ENCODE measurements around the gene TNC.

Gene TNC

DNA sequence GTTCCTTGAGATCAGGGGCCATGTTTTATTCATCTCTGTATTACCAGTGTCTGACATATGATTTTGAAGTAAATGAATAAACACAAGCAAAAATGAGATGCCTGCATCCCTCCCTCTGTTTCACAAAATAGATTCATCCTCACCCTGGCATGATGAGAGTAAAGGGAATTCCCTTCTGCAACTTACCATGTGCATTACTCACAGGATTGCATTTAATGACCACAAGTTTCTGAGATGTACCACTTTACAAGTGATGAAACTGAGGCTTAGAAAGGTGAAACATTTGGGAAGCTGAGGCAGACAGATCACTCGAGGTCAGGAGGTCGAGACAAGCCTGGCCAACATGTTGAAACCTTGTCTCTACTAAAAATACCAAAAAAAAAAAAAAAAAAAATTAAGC is 113.4 kb downstream of the TNC start:
- DNase-seq, result peak; percentile 25

DNA sequence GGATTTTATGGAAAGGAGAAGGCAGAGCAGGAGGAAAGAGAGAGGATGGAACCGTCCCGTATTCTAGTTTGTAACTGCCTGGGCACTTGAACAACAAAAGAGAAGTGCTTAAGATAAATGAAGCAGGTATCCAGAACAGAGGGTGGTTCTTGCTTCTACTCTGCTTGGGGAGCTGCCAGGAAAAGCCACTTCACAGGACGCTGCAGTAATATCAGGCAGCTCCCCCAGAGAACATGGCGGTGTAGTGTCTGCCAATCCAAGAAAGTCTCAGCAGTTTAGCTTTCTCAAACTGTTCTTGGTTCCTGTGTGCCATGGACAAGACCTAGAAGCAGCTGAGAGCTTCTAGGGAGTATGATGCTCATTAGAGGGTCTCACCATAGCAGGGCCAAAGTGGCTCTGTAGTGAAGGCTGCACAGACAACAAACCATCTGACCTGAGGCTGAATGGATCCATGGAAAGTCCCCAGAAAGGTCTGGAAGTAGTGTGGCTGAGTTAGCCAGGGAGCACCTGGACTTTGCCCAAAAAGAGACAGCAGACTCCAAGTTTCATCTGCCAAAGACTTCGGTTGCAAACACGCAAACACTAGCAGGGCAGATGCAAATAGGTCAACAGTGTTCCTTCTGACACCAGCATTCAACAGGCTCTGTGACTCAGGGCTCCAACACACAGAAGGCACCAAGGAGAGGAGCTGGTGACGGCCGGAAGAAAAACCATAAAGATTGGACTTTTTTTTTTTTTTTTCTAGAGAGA is 115.4 kb downstream of the TNC start:
- no peak for DNase-seq

GRCh38 chr9:115000217-115000639 is 117.7 kb downstream of the TNC start:
- peak; percentile 52 for DNase-seq

GRCh38 chr9:114998326-114998725 is 119.6 kb downstream of the TNC start:
- no peak for DNase-seq

GRCh38 chr9:114995681-114996221 is 122.2 kb downstream of the TNC start:
- DNase-seq, result no peak

- no peak for DNase-seq
Measured at GRCh38 chr9:114994768-114995167, 123.2 kb downstream of the TNC start.

DNA sequence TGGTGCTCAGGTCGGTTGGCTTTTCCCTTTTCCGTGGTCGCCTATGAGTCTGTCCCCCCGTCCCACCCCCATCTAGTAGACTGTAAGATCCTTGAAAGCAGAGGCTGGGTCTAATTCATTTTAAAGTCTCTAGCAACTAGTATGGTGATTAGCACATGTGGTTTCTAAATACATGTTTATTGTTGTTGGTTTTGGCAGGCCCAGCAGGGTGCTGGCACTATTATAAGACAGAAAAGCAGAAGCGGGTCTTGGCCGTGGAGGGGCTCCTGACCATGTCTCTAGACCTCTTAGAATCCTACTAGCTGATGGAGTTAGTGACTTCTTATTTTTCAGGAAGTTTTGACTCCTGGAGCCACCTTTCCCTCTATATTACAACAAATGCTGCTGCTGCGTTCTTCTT is 126.1 kb downstream of the TNC start:
- no peak for DNase-seq

DNA sequence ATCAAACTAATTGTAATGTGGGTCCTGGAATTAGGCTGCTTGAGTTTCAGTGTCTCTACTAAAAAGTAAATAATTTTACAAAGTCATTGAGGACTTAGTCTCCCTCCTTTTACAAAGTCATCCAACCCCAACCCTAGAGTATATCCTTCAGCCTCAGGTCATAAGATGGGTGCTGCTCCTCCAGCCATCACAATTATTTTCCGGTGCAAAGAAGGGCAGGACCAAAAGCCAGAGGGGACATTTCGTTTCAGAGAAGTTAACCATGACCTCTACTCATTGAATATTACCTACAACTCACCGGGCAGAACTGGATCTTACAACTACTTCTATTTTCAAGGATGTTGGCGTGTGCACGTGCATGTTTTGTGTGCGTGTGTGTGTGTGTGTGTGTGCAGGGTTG is 127.1 kb downstream of the TNC start:
- DNase-seq, result no peak

DNA sequence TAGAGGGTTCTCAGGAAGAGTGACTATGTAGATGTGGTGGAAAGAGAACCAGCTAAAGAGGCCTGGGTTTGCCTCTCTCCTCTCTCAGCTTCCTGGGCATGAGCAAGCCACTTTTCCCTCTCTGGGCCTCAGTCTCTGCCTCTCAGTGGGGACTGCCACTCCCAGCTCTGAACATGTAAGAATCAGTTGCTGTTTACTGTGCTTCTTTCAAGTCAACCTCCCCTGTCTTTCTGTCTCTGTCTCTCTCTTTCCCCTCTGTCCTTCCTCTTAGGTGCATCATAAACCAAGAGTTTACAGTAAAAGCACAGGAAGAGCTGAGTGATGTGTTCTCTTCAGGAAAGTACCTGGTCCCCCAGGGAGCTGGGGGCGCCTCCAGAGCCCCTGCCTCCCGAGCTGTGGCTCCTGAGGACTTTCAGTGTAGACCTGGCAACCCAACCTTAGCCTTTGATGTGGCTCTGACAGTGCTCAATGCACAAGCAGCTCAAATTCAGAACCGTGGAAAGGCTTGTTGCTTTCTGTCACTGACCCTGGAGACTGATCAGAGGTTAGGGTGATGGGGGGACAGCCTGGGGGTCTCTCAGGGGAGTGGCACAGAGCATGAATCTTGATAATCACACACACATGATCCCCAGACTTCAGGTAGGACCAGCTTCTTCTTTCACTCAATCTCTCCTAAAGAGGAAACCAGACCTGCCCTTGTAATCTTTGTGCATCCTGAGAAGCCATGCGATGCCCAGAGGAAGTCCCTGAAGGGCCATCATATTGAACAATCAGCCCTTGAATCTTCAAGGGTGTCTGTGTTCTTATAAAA is 128.2 kb downstream of the TNC start:
- peak; percentile 83 for DNase-seq

DNA sequence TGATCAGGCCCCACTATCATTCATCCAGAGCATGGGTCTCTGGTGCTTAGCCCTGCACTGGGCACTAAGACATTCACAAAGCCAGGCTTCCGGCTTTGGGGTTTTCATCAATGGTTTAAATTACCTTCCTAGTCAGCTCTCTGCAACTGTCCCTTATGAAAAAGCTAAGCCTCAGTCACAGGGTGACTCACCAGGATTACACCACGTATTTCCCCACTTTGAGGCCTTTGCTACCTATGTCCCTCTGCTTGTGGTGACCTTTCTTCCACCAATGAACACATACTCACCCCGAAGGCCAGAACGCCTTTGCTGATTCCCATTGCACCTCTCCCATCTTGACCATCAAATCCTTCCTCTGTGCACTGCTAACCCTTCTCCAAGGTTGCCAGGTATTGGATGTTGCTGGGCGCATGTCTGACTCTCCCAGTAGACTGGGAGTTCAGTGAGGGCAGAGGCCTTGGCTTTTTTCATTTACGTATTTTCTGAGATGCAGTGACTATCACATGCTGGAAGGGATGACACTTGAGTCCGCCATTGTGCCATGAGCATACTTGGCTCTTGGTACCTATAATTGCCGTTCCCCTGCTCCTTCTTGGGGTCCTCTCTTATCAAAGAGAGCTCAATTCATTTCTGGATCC is 128.9 kb downstream of the TNC start:
- peak; percentile 66 for DNase-seq

GRCh38 chr9:114987116-114987515 is 130.8 kb downstream of the TNC start:
- no peak for DNase-seq

DNA sequence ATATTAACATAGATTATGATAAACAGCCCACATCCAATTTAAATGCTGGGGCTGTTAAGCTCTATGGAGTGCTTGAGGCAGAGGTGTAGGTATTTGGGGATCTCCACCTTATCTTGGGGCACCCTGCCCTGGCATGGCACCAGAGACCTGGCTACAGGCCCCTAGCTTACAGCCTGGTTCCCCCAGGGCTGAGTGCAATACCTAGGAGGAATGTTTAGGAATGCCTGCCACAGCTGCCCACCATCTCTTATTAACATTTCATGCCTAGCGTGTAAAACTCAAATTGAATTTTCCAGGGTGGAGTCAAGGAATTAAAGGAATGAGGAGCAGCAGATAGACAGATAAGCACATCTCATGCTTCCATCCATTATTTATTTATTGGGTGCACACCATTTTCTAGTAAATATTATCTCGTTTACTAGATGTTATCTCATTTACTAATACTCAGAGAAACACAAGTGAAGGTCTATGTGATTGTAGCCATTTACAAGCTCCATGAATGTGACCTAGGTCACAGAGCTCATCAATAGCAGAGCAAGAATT is 131.9 kb downstream of the TNC start:
- DNase-seq, result no peak

- no peak for DNase-seq
Measured at GRCh38 chr9:114981063-114981462, 136.9 kb downstream of the TNC start.

GRCh38 chr9:114973216-114973615 is 144.7 kb downstream of the TNC start:
- no peak for DNase-seq

- DNase-seq, result no peak
Measured at GRCh38 chr9:114972510-114973136, 145.3 kb downstream of the TNC start.

Measured in activated CD4-positive, alpha-beta T cell treated with anti-CD3 and anti-CD28 coated beads for 48 hours (primary cell).